Right lobe of liver (tissue), 4 donors: ENCODE data around the gene CALD1.

Experiments
- POLR2A ChIP-seq: fragments of 450-650 bp; IDR thresholded peaks from one replicate; pipeline ENCODE4 v1.6.1; 2017; ENCODE audit warnings: antibody characterized with exemption, mild to moderate bottlenecking
- TF ChIP-seq, protein P1 (sequence below), 4 donors: fragments of 200-600 bp in 3 of 4; fragments of 450-650 bp in 1 of 4; IDR thresholded peaks; one replicate each; pipeline versions ENCODE4 v1.5.1 to v1.8.0; 2016 to 2022; ENCODE audit warnings: antibody characterized with exemption in 4 of 4, mild to moderate bottlenecking in 2 of 4
- donor health status: DM: no; HTN: no; CAD: no.
- donor health status: DM: no; HTN: no; CAD: no.
- donor health status: DM: no; HTN: yes; CAD: no.

DNA sequence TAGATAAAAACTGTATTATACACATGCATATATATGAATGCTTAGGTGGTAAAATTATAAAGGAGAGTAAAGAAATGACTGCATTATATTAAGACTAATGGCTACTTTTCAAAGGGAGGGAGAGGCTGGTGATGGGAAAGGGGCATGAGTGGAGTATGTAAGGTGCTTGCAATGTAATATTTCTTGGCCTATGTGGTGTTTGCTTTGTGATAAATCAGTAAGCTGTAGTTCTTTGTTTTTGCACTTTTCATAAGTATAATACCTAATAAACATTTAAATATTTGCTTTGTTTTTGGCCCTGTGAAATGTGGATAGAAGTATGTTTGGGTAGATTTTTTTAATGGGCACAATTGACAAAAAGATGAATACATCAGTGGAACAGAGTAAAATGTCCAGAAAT lies 232.8 kb downstream of the CALD1 start:
- TF ChIP-seq, protein P1, sequence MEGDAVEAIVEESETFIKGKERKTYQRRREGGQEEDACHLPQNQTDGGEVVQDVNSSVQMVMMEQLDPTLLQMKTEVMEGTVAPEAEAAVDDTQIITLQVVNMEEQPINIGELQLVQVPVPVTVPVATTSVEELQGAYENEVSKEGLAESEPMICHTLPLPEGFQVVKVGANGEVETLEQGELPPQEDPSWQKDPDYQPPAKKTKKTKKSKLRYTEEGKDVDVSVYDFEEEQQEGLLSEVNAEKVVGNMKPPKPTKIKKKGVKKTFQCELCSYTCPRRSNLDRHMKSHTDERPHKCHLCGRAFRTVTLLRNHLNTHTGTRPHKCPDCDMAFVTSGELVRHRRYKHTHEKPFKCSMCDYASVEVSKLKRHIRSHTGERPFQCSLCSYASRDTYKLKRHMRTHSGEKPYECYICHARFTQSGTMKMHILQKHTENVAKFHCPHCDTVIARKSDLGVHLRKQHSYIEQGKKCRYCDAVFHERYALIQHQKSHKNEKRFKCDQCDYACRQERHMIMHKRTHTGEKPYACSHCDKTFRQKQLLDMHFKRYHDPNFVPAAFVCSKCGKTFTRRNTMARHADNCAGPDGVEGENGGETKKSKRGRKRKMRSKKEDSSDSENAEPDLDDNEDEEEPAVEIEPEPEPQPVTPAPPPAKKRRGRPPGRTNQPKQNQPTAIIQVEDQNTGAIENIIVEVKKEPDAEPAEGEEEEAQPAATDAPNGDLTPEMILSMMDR (IDR thresholded peaks at IDR 0.05) = no peak
- TF ChIP-seq POLR2A = no peak
